ENCODE data around the gene LRRC46.

The LRRC46 gene

GRCh38 chr17:47792979-47793378 lies 38.5 kb upstream of the LRRC46 start:
- no peak for DNase-seq
- no peak for TF ChIP-seq CTCF (IDR thresholded peaks at IDR 0.05)
- no peaks in the 10 kb centered on the region for H3K9me3 Mint-ChIP-seq
- peaks cover 97% of the 10 kb centered on the region for H3K27me3 Mint-ChIP-seq (ENCODE audit: low read depth, poor library complexity)
- no peak overlapping the region for H3K4me3 Mint-ChIP-seq
- H3K27ac Mint-ChIP-seq, result no peak overlapping the region
- no peaks in the 10 kb centered on the region for H3K4me1 Mint-ChIP-seq
- no peaks in the 10 kb centered on the region for H3K36me3 Mint-ChIP-seq (ENCODE audit: low read depth)

GRCh38 chr17:47797797-47798196 lies 33.7 kb upstream of the LRRC46 start:
- no peak overlapping the region for H3K4me3 Mint-ChIP-seq
- no peak overlapping the region for H3K27ac Mint-ChIP-seq
- H3K9me3 Mint-ChIP-seq, result no peaks in the 10 kb centered on the region
- peak; percentile 50 for DNase-seq
- no peaks in the 10 kb centered on the region for H3K4me1 Mint-ChIP-seq
- peaks cover 72% of the 10 kb centered on the region for H3K27me3 Mint-ChIP-seq (ENCODE audit: low read depth, poor library complexity)
- TF ChIP-seq CTCF (IDR thresholded peaks at IDR 0.05), result no peak
- no peaks in the 10 kb centered on the region for H3K36me3 Mint-ChIP-seq (ENCODE audit: low read depth)

- H3K4me3 Mint-ChIP-seq, result no peak overlapping the region
- no peak for DNase-seq
- H3K9me3 Mint-ChIP-seq, result no peaks in the 10 kb centered on the region
- H3K4me1 Mint-ChIP-seq, result no peaks in the 10 kb centered on the region
- peaks cover 61% of the 10 kb centered on the region for H3K27me3 Mint-ChIP-seq (ENCODE audit: low read depth, poor library complexity)
- no peaks in the 10 kb centered on the region for H3K36me3 Mint-ChIP-seq (ENCODE audit: low read depth)
- no peak overlapping the region for H3K27ac Mint-ChIP-seq
- TF ChIP-seq CTCF (IDR thresholded peaks at IDR 0.05), result no peak
These were observed 30.8 kb upstream of the LRRC46 start for GRCh38 chr17:47800686-47801085.

GRCh38 chr17:47801176-47801765 lies 30.2 kb upstream of the LRRC46 start:
- Mint-ChIP-seq H3K4me3 (no peak overlapping the region), H3K27me3 (ENCODE audit: low read depth, poor library complexity) (peaks cover 55% of the 10 kb centered on the region), H3K9me3 (no peaks in the 10 kb centered on the region), H3K36me3 (ENCODE audit: low read depth) (no peaks in the 10 kb centered on the region), H3K4me1 (no peaks in the 10 kb centered on the region), H3K27ac (no peak overlapping the region)
- TF ChIP-seq CTCF (IDR thresholded peaks at IDR 0.05), result no peak
- DNase-seq, result no peak

GRCh38 chr17:47801906-47802305 lies 29.6 kb upstream of the LRRC46 start:
- no peak overlapping the region for H3K4me3 Mint-ChIP-seq
- H3K9me3 Mint-ChIP-seq, result no peaks in the 10 kb centered on the region
- no peaks in the 10 kb centered on the region for H3K36me3 Mint-ChIP-seq (ENCODE audit: low read depth)
- H3K27ac Mint-ChIP-seq, result no peak overlapping the region
- no peak for DNase-seq
- no peak for TF ChIP-seq CTCF (IDR thresholded peaks at IDR 0.05)
- H3K4me1 Mint-ChIP-seq, result no peaks in the 10 kb centered on the region
- peaks cover 50% of the 10 kb centered on the region for H3K27me3 Mint-ChIP-seq (ENCODE audit: low read depth, poor library complexity)

- peaks cover 46% of the 10 kb centered on the region for H3K27me3 Mint-ChIP-seq (ENCODE audit: low read depth, poor library complexity)
- TF ChIP-seq CTCF (IDR thresholded peaks at IDR 0.05), result peak; percentile 49
- H3K27ac Mint-ChIP-seq, result no peak overlapping the region
- no peaks in the 10 kb centered on the region for H3K9me3 Mint-ChIP-seq
- peak; percentile 45 for DNase-seq
- H3K4me3 Mint-ChIP-seq, result no peak overlapping the region
- no peaks in the 10 kb centered on the region for H3K4me1 Mint-ChIP-seq
- H3K36me3 Mint-ChIP-seq (ENCODE audit: low read depth), result no peaks in the 10 kb centered on the region
These were observed 29.0 kb upstream of the LRRC46 start for GRCh38 chr17:47802341-47803022.
